DMS53 treated with DMSO at 0.1 percent for 48 hours (cell line): ENCODE data around the gene ETV1.

Source experiments
- DNase-seq: peaks from one replicate; lab custom pipeline; 2025; ENCODE audit not compliant: unreplicated experiment; lab: John Stamatoyannopoulos, UW

ETV1 gene

GRCh38 chr7:13882051-13882450 is 107.4 kb downstream of the ETV1 start:
- DNase-seq, result no peak

GRCh38 chr7:13880789-13881188 is 108.7 kb downstream of the ETV1 start:
- DNase-seq, result no peak

- no peak for DNase-seq
Measured at GRCh38 chr7:13879994-13880686, 109.3 kb downstream of the ETV1 start.

- DNase-seq, result no peak
Measured at GRCh38 chr7:13879143-13879542, 110.3 kb downstream of the ETV1 start.

GRCh38 chr7:13878154-13878553 is 111.3 kb downstream of the ETV1 start:
- DNase-seq, result no peak

- DNase-seq, result no peak
Measured at GRCh38 chr7:13875496-13876074, 113.9 kb downstream of the ETV1 start.

- no peak for DNase-seq
Measured at GRCh38 chr7:13874783-13875182, 114.7 kb downstream of the ETV1 start.

GRCh38 chr7:13872709-13873108 is 116.8 kb downstream of the ETV1 start:
- DNase-seq, result no peak

GRCh38 chr7:13871008-13871407 is 118.5 kb downstream of the ETV1 start:
- DNase-seq, result no peak

- DNase-seq, result no peak
Measured at GRCh38 chr7:13860734-13861133, 128.7 kb downstream of the ETV1 start.

- no peak for DNase-seq
Measured at GRCh38 chr7:13856012-13856411, 133.5 kb downstream of the ETV1 start.

GRCh38 chr7:13852281-13852968 is 137.0 kb downstream of the ETV1 start:
- DNase-seq, result no peak

GRCh38 chr7:13851736-13852135 is 137.7 kb downstream of the ETV1 start:
- DNase-seq, result no peak

- DNase-seq, result peak; percentile 89
Measured at GRCh38 chr7:13850185-13850752, 139.2 kb downstream of the ETV1 start.

GRCh38 chr7:13849163-13849892 is 140.1 kb downstream of the ETV1 start:
- DNase-seq, result no peak

- no peak for DNase-seq
Measured at GRCh38 chr7:13848681-13849131, 140.8 kb downstream of the ETV1 start.

- no peak for DNase-seq
Measured at GRCh38 chr7:13846386-13846785, 143.1 kb downstream of the ETV1 start.

GRCh38 chr7:13845601-13846000 is 143.9 kb downstream of the ETV1 start:
- DNase-seq, result no peak

- DNase-seq, result no peak
Measured at GRCh38 chr7:13844954-13845353, 144.5 kb downstream of the ETV1 start.

- peak; percentile 54 for DNase-seq
Measured at GRCh38 chr7:13841284-13841683, 148.2 kb downstream of the ETV1 start.
